GM19023 (cell line): ENCODE results near the gene SERPINA9.
"Not testable (repeated sequence)": the region's sequence is repeated elsewhere in the genome, so short reads cannot be mapped to it uniquely, and the experiment has no call there.

Experiments
- ATAC-seq: cut with Tn5 transposase; IDR thresholded peaks from one replicate; pipeline ENCODE4 v1.9.1; 2021; ENCODE audit warnings: mild to moderate bottlenecking, moderate library complexity; ENCODE audit not compliant: unreplicated experiment

SERPINA9 gene, protein sequence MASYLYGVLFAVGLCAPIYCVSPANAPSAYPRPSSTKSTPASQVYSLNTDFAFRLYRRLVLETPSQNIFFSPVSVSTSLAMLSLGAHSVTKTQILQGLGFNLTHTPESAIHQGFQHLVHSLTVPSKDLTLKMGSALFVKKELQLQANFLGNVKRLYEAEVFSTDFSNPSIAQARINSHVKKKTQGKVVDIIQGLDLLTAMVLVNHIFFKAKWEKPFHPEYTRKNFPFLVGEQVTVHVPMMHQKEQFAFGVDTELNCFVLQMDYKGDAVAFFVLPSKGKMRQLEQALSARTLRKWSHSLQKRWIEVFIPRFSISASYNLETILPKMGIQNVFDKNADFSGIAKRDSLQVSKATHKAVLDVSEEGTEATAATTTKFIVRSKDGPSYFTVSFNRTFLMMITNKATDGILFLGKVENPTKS

DNA sequence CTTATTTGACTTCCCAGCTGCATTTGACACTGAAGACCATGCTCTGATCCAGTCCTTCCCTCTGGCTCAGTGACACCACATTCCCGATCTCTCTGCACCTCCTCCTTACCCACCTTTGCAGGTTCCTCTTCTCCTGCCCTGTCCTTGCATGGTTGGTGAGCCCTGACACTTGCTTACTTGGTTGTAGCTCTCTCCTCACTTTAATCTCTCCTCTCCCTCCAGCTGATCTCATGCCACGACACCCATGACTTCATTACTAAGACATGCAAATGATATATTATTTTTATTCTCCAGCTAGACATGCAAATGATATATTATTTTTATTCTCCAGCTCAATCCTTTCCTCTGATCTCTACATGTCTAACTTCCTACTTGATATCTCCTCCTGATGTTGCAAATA is at the start of gene SERPINA9:
SERPINA9 (minus strand) TSS at position 175 of the 400 bp plus-strand sequence. CDS start 6,357 bp downstream, outside the sequence.
- no peak for ATAC-seq

DNA sequence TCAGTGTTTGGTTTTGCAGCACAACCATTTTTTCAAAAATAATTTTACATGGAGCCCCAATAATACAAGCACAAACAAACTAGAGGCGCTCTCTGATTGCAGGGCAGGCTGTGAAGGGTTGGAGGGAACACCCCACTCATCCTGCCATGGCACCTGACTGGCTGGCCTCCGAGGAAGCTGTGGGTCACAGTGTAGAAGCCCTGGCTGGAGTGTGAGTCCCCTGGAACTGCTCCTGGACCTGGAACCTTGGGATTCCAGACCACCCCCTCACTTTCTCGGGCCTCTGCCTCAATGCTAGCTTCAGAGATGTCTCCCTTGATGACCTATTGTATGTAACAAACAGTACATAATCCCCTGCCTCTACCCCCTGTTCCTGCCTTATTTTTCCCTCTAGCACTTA is 48.1 kb upstream of the SERPINA9 start:
- ATAC-seq, result no peak

DNA sequence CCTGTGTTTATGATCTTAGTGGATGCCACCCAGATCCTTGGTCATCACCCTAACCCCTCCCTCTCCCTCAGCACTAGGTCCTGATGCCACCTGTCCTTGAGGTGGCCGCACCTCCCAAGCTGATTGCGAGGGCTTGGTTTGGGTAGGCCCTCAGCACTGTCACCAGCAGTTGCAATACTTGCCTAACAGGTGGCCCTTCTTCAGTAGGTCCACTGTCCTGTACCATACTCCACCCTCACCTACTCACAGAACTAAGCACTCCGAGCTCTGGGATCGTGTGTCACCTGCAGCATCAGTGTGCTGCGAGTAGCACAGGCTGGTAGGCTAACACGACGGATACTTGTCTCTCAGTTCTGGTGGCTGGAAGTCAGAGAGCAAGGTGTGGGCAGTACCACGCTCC is 47.3 kb upstream of the SERPINA9 start:
- no peak for ATAC-seq

DNA sequence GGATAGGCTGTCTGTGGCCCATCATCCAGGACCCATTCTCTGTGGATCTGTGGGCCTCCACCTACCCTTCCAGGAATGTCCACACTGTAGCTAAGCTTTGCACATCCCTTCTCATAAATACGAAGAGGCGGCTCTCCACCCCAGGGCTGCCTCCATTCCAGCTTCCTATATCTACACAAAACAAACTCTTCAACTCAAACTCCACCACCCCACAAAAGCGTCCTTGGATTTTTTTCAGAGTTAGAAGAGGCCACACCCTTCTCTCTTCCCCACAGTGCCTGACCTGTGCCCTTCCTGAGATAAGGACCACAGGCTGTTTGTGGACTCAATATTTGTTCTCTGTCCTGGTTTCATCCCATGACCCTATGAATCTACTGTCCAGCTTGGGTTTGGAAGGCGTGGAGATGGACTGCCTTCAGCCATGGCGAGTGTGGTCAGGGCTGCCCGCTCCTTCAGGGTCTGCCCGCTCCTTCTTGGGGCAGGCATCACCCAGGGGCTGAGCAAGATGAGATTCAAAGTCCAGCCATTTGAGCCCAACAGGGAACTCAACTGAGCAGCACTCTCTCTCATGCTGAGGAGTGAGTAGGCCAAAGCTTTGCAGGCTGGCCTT is 46.2 kb upstream of the SERPINA9 start:
- ATAC-seq, result no peak

DNA sequence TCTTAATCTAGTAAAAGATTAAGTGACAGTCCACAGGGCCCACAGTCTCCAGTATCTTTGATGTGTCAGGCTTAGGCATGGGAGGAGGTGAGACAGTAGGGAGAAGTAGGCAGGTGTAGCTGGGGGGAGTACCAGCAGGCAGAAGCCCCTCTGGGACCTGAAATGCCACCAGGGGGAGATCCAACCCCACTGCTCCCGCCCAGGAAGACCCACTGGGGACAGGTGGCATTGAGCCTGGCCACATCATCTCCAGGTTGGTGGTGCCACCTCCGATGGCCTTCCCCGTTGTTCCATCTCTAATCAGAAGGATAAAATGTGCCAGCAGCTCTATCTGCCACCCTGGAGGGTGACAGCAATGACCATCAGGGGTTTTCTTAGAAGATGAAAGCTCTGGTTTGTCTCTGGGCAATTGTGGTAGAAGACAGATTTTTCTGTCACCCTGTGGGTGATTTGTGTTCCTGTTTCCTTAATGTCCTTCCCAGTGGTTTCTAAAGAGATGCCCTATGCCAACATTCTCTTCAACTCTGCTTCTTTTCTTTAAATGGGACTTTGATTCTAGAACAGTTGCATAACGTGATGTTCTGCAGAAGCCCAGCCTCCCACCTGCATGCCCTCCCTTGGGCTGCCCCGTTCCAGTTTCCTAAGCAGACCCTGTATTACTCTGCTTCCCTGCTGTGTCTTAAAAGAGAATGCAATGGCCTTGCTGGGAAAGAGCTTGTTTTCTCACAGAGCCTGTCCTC is 45.5 kb upstream of the SERPINA9 start:
- no peak for ATAC-seq

DNA sequence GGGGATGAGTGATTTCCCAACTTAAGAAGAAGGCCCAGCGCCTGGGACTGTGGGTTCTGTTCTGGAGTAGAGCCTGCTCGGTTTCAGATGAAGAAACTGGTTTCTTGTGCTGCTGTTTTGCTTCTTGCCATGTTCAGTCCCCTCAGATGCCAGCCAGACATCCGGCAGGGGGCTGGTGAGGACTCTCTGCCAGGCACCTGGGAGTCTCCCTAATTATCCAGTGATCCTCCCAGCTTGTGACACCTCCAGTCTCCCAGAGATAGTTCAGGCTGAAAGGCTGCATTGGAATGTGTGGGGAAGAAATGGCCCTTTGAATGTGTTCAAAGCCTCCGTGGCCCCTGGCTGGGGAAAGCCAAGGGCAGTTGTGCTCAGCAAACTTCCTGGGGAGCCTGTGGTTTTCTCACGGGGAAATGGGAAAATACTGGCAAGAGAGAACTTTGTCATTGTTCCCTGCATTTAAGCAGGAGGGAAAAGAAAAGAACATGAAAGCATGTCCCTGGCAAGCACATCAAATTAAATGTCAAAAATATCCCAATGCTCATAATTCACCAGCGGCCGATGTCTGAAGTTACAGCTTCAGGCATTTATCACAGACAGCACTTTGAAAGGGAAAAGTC is 41.8 kb upstream of the SERPINA9 start:
- no peak for ATAC-seq

DNA sequence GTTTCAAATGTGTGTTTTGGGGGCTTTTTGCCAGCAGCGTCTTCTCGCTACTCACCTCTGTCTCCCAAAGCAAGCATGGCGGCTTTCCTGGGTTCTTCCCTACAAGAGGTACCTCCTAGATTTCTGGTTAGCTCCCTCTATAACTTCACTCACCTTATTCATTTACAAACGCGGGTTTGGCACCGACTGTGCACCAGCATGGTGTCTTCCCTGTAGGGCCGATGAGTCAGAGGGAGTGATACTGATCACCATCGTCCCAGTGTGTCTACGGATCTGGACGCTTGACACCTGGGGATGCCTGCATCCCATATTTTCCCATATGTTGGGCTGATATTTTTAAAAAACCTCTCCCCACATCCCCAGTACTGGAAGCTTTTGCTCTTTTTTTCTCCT is 41.2 kb upstream of the SERPINA9 start:
- no peak for ATAC-seq

DNA sequence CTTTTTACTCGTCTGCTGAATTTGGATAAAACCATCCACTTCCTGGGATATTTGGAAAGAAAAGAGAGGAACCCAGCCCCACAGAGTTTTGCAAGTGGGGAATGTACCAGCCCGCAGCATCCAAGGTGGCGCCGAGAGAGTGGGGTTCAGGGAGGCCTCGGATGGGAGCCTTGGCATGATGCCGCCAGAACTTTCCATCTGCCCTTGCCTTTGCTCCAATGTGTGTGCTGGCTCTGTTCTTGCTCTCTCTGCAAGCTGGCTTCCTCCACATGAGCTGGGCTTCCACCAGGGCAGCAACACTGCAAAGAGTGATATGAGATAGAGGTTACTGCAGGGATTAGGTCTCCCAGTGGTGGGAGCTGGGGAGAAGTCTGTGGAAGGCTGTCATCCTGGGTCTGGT is 39.9 kb upstream of the SERPINA9 start:
- no peak for ATAC-seq

DNA sequence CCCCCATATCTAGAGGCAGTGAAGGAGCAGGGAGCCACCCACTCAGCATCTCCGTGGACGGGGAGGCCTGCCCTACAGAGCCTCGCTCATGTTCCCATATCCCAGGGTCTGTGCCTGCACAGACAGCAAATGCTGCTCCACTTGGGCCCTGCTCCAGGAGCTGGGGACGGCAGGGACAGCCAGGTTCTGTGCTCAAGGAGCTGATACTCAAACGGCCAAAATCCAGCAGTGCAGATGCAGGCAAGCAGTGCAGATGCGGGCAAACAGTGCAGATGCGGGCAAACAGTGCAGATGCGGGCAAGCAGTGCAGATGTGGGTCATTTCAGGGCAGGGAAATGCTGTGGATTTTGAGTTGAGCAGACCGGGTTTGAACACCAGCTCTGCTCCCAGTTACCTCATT is 39.4 kb upstream of the SERPINA9 start:
- no peak for ATAC-seq

DNA sequence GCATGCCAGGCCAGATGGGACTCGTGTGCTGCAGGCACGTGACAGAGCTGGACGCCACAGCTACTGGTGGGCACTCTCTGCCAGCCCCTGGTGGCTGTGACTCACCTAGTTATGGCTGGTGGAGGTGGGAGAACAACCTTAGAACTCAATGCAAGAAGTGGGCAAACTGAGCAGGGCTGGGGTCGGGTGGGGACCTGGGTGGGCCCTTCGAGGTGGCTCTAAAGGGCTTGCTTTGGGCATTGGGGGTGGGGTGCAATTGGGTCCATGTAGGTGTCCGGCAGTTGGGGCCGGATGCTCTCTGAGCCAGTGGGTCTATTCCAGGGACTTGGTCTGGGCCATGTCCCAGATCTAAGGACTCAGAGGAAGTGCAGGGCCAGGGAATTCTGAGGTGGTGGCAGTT is 38.4 kb upstream of the SERPINA9 start:
- ATAC-seq, result no peak

DNA sequence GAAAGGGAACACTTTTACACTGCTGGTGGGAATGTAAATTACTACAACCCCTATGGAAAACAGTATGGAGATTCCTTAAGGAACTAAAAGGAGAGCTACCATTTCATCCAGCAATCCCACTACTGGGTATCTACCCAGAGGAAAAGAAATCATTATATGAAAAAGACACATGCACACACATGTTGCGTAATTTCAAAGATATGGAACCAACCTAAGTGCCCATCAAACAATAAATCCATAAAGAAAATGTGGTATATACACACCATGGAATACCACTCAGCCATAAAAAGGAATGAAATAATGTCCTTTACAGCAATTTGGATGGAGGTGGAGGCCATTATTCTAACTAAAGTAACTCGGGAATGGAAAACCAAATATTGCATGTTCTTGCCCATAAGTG is 34.5 kb upstream of the SERPINA9 start:
- not testable (repeated sequence) for ATAC-seq

DNA sequence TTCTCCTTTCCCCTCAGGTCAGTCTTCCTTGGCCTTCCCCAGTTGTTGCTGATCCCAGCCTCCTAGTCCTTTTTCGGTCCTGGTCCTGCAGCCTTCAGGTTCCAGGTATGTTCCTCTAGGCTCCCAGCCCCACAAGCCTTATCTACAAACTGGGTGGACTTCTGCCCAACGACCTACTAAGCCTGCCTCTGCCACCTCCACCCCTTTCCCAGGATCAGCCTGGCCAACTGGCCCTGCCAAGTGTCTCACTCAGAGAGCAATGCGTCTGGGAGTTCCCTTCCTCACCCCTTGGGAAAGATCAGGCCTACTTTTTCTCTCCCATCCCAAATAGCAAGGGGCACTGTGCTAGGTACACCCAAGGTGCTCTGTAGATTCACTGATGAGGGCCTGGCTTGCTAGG is 33.4 kb upstream of the SERPINA9 start, which contains the start of gene SERPINA12:
SERPINA12 (minus strand) TSS at position 114 of the 400 bp plus-strand sequence. CDS start 11,072 bp downstream, outside the sequence.
- no peak for ATAC-seq

DNA sequence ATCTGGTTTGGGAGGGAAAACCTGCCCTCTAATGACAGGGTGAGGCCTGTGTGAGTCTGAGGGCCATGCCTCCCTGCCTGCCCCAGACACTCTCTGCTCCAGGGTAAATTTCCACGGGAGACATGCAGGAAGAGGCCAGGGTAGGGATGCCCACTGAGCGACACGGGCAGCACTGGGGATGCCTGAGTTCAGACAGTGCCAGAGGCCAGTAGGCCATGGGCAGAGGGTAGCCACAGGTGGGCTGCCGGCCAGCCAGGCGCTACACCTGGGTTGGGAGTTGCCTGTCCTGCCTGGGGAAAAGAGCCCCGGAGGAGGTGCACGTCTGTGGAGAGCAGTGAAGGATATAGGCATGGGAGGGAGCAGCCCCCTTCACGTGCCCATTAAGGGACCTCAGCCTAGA is 29.6 kb upstream of the SERPINA9 start:
- ATAC-seq, result no peak

DNA sequence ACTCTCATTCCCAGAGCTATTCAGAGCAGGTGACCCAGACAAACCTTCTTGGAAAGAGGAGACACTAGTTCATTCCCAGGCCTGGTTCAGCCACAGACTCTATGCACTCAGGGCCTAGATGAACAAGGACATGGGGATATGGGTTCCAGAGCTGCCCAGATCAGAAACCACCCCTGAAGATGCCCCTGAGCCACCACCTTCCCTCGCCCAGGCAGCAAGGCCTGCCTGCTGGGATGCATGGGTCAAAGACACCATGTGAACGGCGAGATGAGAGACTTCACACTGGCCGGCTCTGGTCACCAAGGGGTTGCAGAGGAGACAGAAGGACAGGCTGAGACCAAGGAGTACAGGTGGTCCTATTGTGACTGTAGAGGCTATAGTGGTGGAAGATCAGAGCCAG is 29.2 kb upstream of the SERPINA9 start:
- no peak for ATAC-seq

DNA sequence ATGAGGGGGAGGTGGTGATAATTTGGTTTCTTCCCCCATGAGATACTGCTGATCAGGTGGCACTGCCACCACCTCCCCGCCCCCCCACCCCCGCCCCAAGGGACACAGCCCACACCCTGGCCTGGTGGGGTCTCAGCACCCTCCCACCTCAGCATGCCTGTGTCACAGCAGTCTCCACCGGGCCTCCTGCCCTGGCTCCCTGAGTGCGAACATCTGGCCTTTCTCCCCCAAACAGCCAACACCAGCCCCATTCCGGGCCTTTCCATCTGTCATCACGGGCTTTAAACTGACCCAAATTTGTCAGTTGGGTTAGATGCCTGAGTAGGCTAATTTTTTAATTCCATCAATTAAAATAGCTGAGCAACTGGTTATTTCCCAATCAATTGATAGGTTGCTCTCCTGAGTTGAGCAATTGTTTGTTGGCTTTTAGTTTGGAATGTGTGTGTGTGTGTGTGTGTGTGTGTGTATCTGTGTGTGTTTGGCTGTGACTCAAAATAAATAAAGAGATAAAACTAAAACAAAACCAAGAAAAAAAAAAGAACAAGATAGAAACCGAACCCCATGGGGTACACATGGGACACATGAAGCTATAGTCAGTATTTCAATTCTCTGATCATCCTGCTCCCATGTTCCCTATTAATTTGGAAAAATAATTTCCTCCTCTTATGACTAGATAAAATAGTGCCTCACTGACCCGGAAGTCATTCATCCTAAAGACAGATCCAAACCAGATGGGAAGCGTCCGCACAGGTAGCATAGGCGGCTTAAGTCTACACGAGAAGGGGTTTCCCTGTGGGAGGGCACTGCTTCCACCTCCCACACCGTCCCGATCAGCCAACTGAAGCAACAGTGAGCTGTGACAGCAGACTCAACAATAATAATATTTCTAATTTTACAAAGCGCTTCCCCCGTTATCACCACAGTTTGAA is 25.9 kb upstream of the SERPINA9 start:
- ATAC-seq, result no peak

DNA sequence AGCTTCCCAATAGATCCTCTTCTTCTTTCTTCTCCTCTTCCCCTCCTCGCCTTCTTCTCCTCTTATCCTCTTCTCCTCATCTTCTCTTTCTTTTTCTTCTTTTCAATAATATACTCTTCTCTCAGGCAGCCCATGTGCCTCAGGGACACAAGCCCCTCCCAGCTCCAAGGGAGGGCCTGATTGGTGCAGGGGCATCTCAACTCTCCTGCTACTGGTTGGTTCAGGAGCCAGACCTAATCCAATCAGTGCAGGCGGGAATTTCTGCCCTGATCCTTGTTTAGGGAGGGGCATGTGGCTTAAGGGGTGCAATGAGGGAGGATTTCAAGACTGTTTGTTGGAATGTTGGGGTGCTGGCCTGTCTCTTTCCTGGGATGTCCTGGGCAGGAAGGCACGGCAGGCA is 24.3 kb upstream of the SERPINA9 start:
- ATAC-seq, result no peak

DNA sequence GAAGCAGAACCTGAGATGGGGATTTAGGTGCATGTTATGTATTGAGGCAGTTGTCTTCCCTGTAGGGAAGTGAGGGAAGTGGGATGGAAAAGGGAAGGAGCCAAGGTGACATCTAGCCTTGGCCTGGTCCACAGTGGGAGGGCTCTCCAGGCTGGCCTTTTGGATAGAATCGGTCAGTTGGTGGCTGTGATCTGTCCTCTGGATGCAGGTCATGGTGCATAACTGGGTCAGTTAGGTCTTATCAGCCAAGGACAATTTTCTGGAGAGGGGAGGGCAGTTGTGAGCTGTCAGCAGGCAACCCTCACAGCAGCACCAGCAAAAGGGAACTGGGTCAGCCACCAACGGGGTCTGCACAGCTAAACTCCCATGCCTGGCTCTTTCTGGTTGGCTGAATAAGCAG is 23.7 kb upstream of the SERPINA9 start:
- ATAC-seq, result no peak

DNA sequence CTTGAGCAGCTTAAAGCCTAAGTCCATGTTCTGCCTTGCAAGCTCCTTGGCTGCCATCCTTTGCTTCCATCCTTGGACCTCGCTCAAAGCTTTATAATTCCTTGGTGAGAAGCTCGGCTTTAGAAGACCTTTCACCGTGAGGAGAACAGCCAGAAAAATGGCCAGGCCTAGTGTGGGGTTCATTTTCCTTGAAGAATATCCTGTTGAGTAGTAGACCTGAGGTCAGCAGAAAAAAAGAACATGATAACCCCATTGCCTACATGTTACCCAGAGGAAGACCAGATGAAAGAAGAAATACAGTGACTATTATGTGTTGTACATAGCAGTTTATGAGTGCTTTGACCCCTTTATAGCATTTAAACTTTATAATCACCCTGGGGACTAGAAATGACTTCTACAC is 22.2 kb upstream of the SERPINA9 start:
- ATAC-seq, result no peak

DNA sequence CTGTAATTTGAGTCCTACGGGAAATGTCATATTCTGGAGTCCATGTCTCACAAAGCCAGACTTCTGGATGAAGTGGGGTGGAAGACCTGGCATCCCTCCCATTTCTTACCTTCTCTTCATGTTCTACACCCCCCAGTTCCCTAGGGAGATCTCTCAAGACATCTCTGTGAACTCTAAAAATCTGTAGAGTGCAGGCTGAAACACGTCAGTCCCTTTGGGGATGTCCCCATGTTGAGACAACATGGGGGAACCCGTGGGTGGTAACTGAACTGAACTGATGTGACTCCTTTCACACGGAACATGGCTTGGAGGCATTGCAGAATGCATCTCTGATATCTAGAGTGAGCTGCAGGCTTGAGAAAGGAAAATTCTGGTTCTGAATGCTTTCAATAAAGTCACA is 18.1 kb upstream of the SERPINA9 start:
- ATAC-seq, result no peak

DNA sequence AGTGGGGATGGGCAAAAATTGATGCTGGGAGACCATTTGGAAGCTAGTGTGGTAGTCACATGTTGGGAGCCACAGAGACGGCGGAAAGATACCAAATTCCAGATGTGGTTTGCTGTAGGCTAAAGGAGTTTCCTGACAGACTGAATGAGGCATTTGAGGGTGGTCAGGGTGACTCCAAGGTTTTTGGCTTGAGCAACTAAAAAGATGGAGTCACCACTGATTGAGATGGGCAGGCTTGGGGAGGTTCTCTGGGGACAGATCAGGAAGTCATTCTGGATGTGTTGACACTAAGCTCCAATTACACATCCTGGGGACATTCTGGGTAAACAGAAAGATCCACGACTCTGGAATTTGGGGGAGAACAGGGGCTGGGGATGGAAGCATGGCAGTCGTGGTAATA is 15.5 kb upstream of the SERPINA9 start:
- ATAC-seq, result no peak
